GM12878 (cell line): Measurements from ENCODE around the gene DNAI7. TPM values are rescaled to one million over a fixed set of nuclear protein-coding genes. Genes with fewer than 3 reads are reported as not detected.

ENCODE experiments used
- ATAC-seq: fragments of 200-7000 bp; cut with Tn5 transposase; 3 replicates; pipeline ENCODE4 v1.9.1; 2020; ENCODE audit warnings: mild to moderate bottlenecking, moderate library complexity
- BruUV-seq: library from RNA; stranded (reverse); fragments of 400-500 nt; replicated peaks from 2 replicates; lab custom pipeline; 2021; lab: Mats Ljungman, UMichigan
- CTCF ChIA-PET: fragments of 300-600 bp; sonication (Branson Sonifier 250); formaldehyde crosslinking; extraction: SDS; loops from one replicate; lab custom pipeline; 2021; ENCODE audit warnings: inconsistent platforms; lab: Yijun Ruan, JAX
- POLR2A ChIA-PET: fragments of 350-600 bp; formaldehyde crosslinking; extraction: SDS; loops from one replicate; lab custom pipeline; 2021; ENCODE audit warnings: inconsistent platforms; lab: Charles Lee
- RAD21 ChIA-PET: fragments of 300-600 bp; sonication (Branson Sonifier 250); formaldehyde crosslinking; loops from one replicate; lab custom pipeline; 2023; ENCODE audit warnings: antibody characterized with exemption; ENCODE audit not compliant: unreplicated experiment; lab: Charles Lee
- SMC1A ChIA-PET: fragments of 300-600 bp; sonication (Branson Sonifier 250); formaldehyde crosslinking; loops from one replicate; lab custom pipeline; 2023; ENCODE audit not compliant: unreplicated experiment, uncharacterized antibody; lab: Charles Lee
- DNase-seq: peaks from one replicate; pipeline ENCODE4 v3.0.0-alpha.2; 2011; ENCODE audit warnings: low read depth, low spot score
- FAIRE-seq: peaks from 3 replicates; lab custom pipeline; 2011; peaks lifted over from hg19 to GRCh38; lab: Jason Lieb, UNC
- H2AFZ ChIP-seq: 2 replicates; pipeline ENCODE4 v1.6.0; 2011; ENCODE audit warnings: low read depth, low read length, control low read depth; ENCODE audit not compliant: control insufficient read depth
- H3K27ac ChIP-seq: 2 replicates; pipeline ENCODE4 v1.5.1; 2011; ENCODE audit warnings: control low read depth; ENCODE audit not compliant: control insufficient read depth, insufficient read depth
- H3K27me3 ChIP-seq, 2 experiments: replicated peaks in 1 of 2; 2 replicates each; pipeline versions ENCODE4 v1.6.0 to v1.6.1; 2011; ENCODE audit warnings: low read length in 1 of 2; ENCODE audit not compliant: control insufficient read depth in 2 of 2, insufficient read depth in 2 of 2
- H3K36me3 ChIP-seq, 2 experiments: 2 replicates each; pipeline ENCODE4 v1.5.1; 2011; ENCODE audit warnings: low read length in 1 of 2; ENCODE audit not compliant: control insufficient read depth in 2 of 2, insufficient read depth in 2 of 2
- H3K4me1 ChIP-seq: 2 replicates; pipeline ENCODE4 v1.6.1; 2011; ENCODE audit warnings: mild to moderate bottlenecking, low read length, moderate library complexity, mixed read lengths; ENCODE audit not compliant: control insufficient read depth, insufficient read depth
- H3K4me2 ChIP-seq: 2 replicates; pipeline ENCODE4 v1.6.0; 2011; ENCODE audit warnings: control low read depth; ENCODE audit not compliant: control insufficient read depth, insufficient read depth
- H3K4me3 ChIP-seq: fragments of 200-600 bp; sonication (generic); 2 replicates; pipeline ENCODE4 v1.5.1; 2016
- H3K79me2 ChIP-seq: 2 replicates; pipeline ENCODE4 v1.6.0; 2011; ENCODE audit warnings: low read length; ENCODE audit not compliant: control insufficient read depth, insufficient read depth
- H3K9ac ChIP-seq: 2 replicates; pipeline ENCODE4 v1.8.0; 2011; ENCODE audit warnings: low read length, control low read depth, mixed read lengths; ENCODE audit not compliant: control insufficient read depth, insufficient read depth
- H3K9me3 ChIP-seq: replicated peaks from 3 replicates; pipeline ENCODE4 v1.5.1; 2011; ENCODE audit warnings: mild to moderate bottlenecking, low read length; ENCODE audit not compliant: control insufficient read depth, insufficient read depth
- H4K20me1 ChIP-seq: 2 replicates; pipeline ENCODE4 v1.6.0; 2011; ENCODE audit not compliant: control insufficient read depth, insufficient read depth
- EGR1 ChIP-seq, 2 experiments: IDR thresholded peaks; 1 replicate in 1 of 2; 2 replicates in 1 of 2; pipeline ENCODE4 v1.6.1; 2011 to 2012; ENCODE audit warnings: low read depth in 2 of 2, low read length in 2 of 2, borderline replicate concordance in 1 of 2, mild to moderate bottlenecking in 1 of 2, moderate library complexity in 1 of 2
- IKZF1 ChIP-seq: fragments of 450-650 bp; conservative IDR thresholded peaks from 2 replicates; pipeline ENCODE4 v1.6.1; 2017; ENCODE audit warnings: antibody characterized with exemption, mild to moderate bottlenecking
- IRF4 ChIP-seq: IDR thresholded peaks from 2 replicates; pipeline ENCODE4 v1.6.1; 2011; ENCODE audit warnings: low read depth, low read length
- NBN ChIP-seq: fragments of 450-650 bp; IDR thresholded peaks from 2 replicates; pipeline ENCODE4 v1.6.1; 2016
- RUNX3 ChIP-seq: IDR thresholded peaks from 2 replicates; pipeline ENCODE4 v1.6.1; 2012; ENCODE audit warnings: low read length, inconsistent platforms
- SMC3 ChIP-seq: IDR thresholded peaks from 2 replicates; pipeline ENCODE4 v1.6.1; 2011; ENCODE audit warnings: low read length, improper control_type of control experiment, borderline replicate concordance
- SP1 ChIP-seq: IDR thresholded peaks from one replicate; pipeline ENCODE4 v1.6.1; 2011; ENCODE audit warnings: low read depth, low read length
- WGBS: methylation state at CpG from one replicate; pipeline ENCODE4 v1.1.6; 2016; ENCODE audit warnings: low lambda C conversion rate; ENCODE audit not compliant: insufficient replicate concordance, insufficient coverage; ENCODE audit errors: missing lambda C conversion rate; 5-methylcytosine and 5-hydroxymethylcytosine counted together
- in situ Hi-C: fragments of 300-500 bp; cut with MboI; formaldehyde crosslinking; loops from 9 replicates; pipeline ENCODE4 v1.14.3; 2018; ENCODE audit warnings: mixed read lengths
- intact Hi-C: fragments of 100-400 bp; cut with micrococcal nuclease; formaldehyde crosslinking; loops from one replicate; pipeline ENCODE4 v1.14.2; 2022; ENCODE audit not compliant: unreplicated experiment
- polyA plus RNA-seq, 11 experiments: library from polyadenylated mRNA; depleted of rRNA in 4 of 11; unstranded in 6 of 11; stranded (reverse) in 5 of 11; fragments of >200 nt; fragmentation: Nextera tagmentation in 4 of 11; fragmentation: Illumina TruSeq in 1 of 11; extraction: Ambion mirVana in 4 of 11; extraction: Trizol in 1 of 11; gene quantifications; 1 replicate in 1 of 11; 2 replicates in 10 of 11; pipeline versions ENCODE4 v1.2.1 to v1.2.3, GENCODE V29; 2011 to 2016; ENCODE audit warnings: inconsistent platforms in 2 of 11, missing spikeins in 2 of 11, low read depth in 1 of 11
- total RNA-seq, 4 experiments: library from RNA; depleted of rRNA in 3 of 4; stranded (reverse); fragments of >200 nt in 3 of 4; fragmentation: Illumina TruSeq in 1 of 4; extraction: Trizol in 1 of 4; gene quantifications; 2 replicates each; pipeline versions ENCODE4 v1.2.1 to v1.2.3, GENCODE V29; 2013 to 2021

The DNAI7 gene
- total and polyA plus RNA-seq, 10 of the 15 experiments (the other 5 are each of a cell fraction or from before 2014, with no cell fraction given) = 0.05 to 0.48 (median 0.13) TPM; not detected in 4

GRCh38 chr12:25186788-25187402 lies 8.1 kb downstream of the DNAI7 start:
- RAD21 ChIA-PET = interaction anchor here (0.6 to 0.9 kb wide), 3 partner anchors 8 to 234 kb away, joined by 3 to 4 read pairs (median 3); partner anchors contain the start of genes DNAI7 and ETFRF1
- SMC1A ChIA-PET = interaction anchor here (0.7 kb wide), 2 partner anchors 32 to 196 kb away, joined by 3 read pairs; no protein-coding TSS in a partner anchor
- Histone ChIP-seq H3K4me3 (0 out of 2 replicates have a peak overlapping the region, but pooled peaks have one; percentile 2), H3K27me3 (no peaks in the 10 kb centered on the region), H3K36me3 (no peaks in the 10 kb centered on the region), H3K27ac (no peak overlapping the region), H2AFZ (peak overlapping the region; percentile 57), H3K79me2 (no peaks in the 10 kb centered on the region), H4K20me1 (no peaks in the 10 kb centered on the region), H3K9ac (no peak overlapping the region), H3K4me2 (peak overlapping the region; percentile 74), H3K9me3 (no peaks in the 10 kb centered on the region), H3K4me1 (peaks cover 10% of the 10 kb centered on the region)
- FAIRE-seq (peak; percentile 71), ATAC-seq (peak; percentile 95), DNase-seq (peak; percentile 35)
- intact Hi-C loops = no loop called here
- no TSS peak for BruUV-seq
- CTCF ChIA-PET = no interaction called here
- WGBS = 2% methylated on average over 3 of the region's 3 CpGs
- in situ Hi-C loops = no loop called here
- TF ChIP-seq RUNX3 (peak; percentile 80), EGR1 (IDR thresholded peaks at IDR 0.05; ENCODE audit: borderline replicate concordance in 1 of 2, low read depth in 2 of 2, low read length in 2 of 2) (no peak), IKZF1 (0 out of 2 replicates have a peak, but pooled peaks have one; percentile 4), NBN (peak; percentile 37; the same call in 1 of the 2 replicates), SMC3 (0 out of 2 replicates have a peak, but pooled peaks have one; percentile 10), SP1 (peak; percentile 15), IRF4 (no peak)
- POLR2A ChIA-PET = interaction anchor here (0.6 kb wide), 1 partner anchor 37 kb away, joined by 6 read pairs; no protein-coding TSS in a partner anchor
